SU-DHL-6 (cell line): ENCODE measurements around the gene LKAAEAR1.

Experiments
- H2AFZ ChIP-seq: fragments of 200-600 bp; sonication (generic); 2 replicates; pipeline ENCODE4 v1.6.1; 2014; ENCODE audit warnings: low read depth, mild to moderate bottlenecking, moderate library complexity, mixed read lengths, antibody characterized with exemption, low read length; ENCODE audit not compliant: severe bottlenecking
- H3F3A ChIP-seq: fragments of 200-600 bp; shearing (Covaris generic); 2 replicates; pipeline ENCODE4 v1.6.0; 2016; ENCODE audit warnings: antibody characterized with exemption, mild to moderate bottlenecking; ENCODE audit not compliant: insufficient read depth
- H3K27ac ChIP-seq: fragments of 200-600 bp; sonication (generic); 2 replicates; pipeline ENCODE4 v1.5.1; 2016; ENCODE audit warnings: low read depth, mild to moderate bottlenecking, low read length, moderate library complexity, mixed read lengths
- H3K27me3 ChIP-seq: fragments of 200-600 bp; sonication (generic), shearing (Covaris generic); 2 replicates; pipeline ENCODE4 v1.6.0; 2014; ENCODE audit warnings: mild to moderate bottlenecking, low read length
- H3K36me3 ChIP-seq: fragments of 200-600 bp; sonication (generic); 2 replicates; pipeline ENCODE4 v1.6.1; 2014; ENCODE audit warnings: mild to moderate bottlenecking, low read length, mixed read lengths
- H3K4me2 ChIP-seq: fragments of 300-600, 200-600 bp; shearing (Covaris generic), sonication (generic); 2 replicates; pipeline ENCODE4 v1.6.0; 2014; ENCODE audit warnings: low read length, low read depth, mild to moderate bottlenecking; ENCODE audit not compliant: poor library complexity, severe bottlenecking
- H3K4me3 ChIP-seq: fragments of 200-600 bp; sonication (generic); 2 replicates; pipeline ENCODE4 v1.5.1; 2014; ENCODE audit warnings: antibody characterized with exemption, low read length, mild to moderate bottlenecking, mixed read lengths; ENCODE audit not compliant: insufficient read depth, poor library complexity, severe bottlenecking
- H3K79me2 ChIP-seq: fragments of 200-600 bp; sonication (generic); 2 replicates; pipeline ENCODE4 v1.6.1; 2014; ENCODE audit warnings: mild to moderate bottlenecking, low read length, moderate library complexity; ENCODE audit not compliant: insufficient read depth
- H3K9ac ChIP-seq: fragments of 200-600 bp; sonication (generic); 2 replicates; pipeline ENCODE4 v1.7.0; 2014; ENCODE audit warnings: mild to moderate bottlenecking, low read length
- H3K9me2 ChIP-seq: fragments of 200-600 bp; sonication (generic); replicated peaks from 2 replicates; pipeline ENCODE4 v1.6.1; 2014; ENCODE audit warnings: low read length; ENCODE audit not compliant: insufficient read depth
- H3K9me3 ChIP-seq: fragments of 200-600 bp; sonication (generic); 2 replicates; pipeline ENCODE4 v1.6.1; 2014; ENCODE audit warnings: low read length, mixed read lengths; ENCODE audit not compliant: insufficient read depth
- H4K20me1 ChIP-seq: fragments of 200-600 bp; sonication (generic); 2 replicates; pipeline ENCODE4 v1.6.1; 2014; ENCODE audit warnings: low read depth, mild to moderate bottlenecking, antibody characterized with exemption, low read length, moderate library complexity, mixed read lengths
- CTCF ChIP-seq: fragments of 200-600 bp; sonication (generic); IDR thresholded peaks from one replicate; pipeline ENCODE4 v1.5.1; 2017; ENCODE audit warnings: antibody characterized with exemption, mild to moderate bottlenecking, low read length, moderate library complexity; ENCODE audit not compliant: insufficient read depth, poor library complexity, severe bottlenecking
- EZH2phosphoT487 ChIP-seq: fragments of 200-600 bp; sonication (generic), shearing (Covaris generic); conservative IDR thresholded peaks from 2 replicates; pipeline ENCODE4 v1.6.1; 2018; ENCODE audit warnings: mild to moderate bottlenecking, antibody characterized with exemption, low read length, moderate library complexity, mixed read lengths

The LKAAEAR1 gene

GRCh38 chr20:64074184-64074789 lies 9.9 kb downstream of the LKAAEAR1 start:
- H4K20me1 ChIP-seq = no peaks in the 10 kb centered on the region
- no peaks in the 10 kb centered on the region for H3K9me3 ChIP-seq
- H2AFZ ChIP-seq = no peak overlapping the region
- TF ChIP-seq EZH2phosphoT487 (no peak), CTCF (no peak)
- peaks cover 18% of the 10 kb centered on the region for H3F3A ChIP-seq
- H3K9me2 ChIP-seq = no peaks in the 10 kb centered on the region
- H3K27ac ChIP-seq = no peak overlapping the region
- H3K9ac ChIP-seq = no peak overlapping the region
- no peak overlapping the region for H3K4me2 ChIP-seq
- no peaks in the 10 kb centered on the region for H3K36me3 ChIP-seq
- no peaks in the 10 kb centered on the region for H3K79me2 ChIP-seq
- no peak overlapping the region for H3K4me3 ChIP-seq
- H3K27me3 ChIP-seq = no peaks in the 10 kb centered on the region

- Histone ChIP-seq H3K36me3 (no peaks in the 10 kb centered on the region), H3F3A (peaks cover 14% of the 10 kb centered on the region), H3K9me2 (no peaks in the 10 kb centered on the region), H3K4me2 (no peak overlapping the region), H4K20me1 (no peaks in the 10 kb centered on the region), H2AFZ (no peak overlapping the region), H3K27ac (no peak overlapping the region), H3K9ac (no peak overlapping the region), H3K9me3 (no peaks in the 10 kb centered on the region), H3K79me2 (no peaks in the 10 kb centered on the region), H3K4me3 (no peak overlapping the region), H3K27me3 (no peaks in the 10 kb centered on the region)
- TF ChIP-seq CTCF = no peak
- TF ChIP-seq EZH2phosphoT487 = no peak
Observed at GRCh38 chr20:64073476-64074183, 10.6 kb downstream of the LKAAEAR1 start.

DNA sequence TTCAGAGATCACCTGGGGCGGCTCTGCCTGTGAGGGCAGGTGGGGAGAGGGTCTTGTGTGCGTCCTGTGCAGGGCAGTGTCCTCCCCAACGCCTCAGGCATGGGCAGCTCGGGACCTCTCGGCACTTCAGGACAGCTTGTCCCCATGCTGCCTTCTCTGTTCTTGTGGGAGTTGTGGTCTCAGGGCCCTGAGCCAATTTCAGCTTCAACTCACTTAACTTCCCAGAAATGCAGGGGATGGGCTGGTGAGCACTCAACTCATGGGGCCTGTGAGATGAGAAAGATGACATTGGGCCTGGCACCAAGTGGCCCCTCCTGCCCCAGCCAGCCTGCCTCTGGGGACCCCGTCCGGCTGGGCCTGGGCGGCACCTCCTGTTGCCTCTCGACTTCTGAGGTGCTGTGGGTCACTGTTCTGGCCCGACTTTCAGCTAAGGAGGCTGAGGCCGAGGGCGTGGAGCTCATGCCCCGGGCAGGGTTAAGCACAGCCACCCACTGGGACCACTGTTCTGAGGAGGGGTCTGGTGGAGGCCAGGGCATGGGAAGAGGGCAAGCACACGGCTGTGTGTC lies 11.6 kb downstream of the LKAAEAR1 start:
- H4K20me1 ChIP-seq = no peaks in the 10 kb centered on the region
- no peak overlapping the region for H2AFZ ChIP-seq
- no peak overlapping the region for H3K9ac ChIP-seq
- no peak overlapping the region for H3K4me2 ChIP-seq
- no peaks in the 10 kb centered on the region for H3K36me3 ChIP-seq
- H3K27me3 ChIP-seq = no peaks in the 10 kb centered on the region
- TF ChIP-seq EZH2phosphoT487 (no peak), CTCF (no peak)
- peaks cover 3% of the 10 kb centered on the region for H3F3A ChIP-seq
- no peaks in the 10 kb centered on the region for H3K9me3 ChIP-seq
- no peaks in the 10 kb centered on the region for H3K9me2 ChIP-seq
- H3K4me3 ChIP-seq = no peak overlapping the region
- H3K27ac ChIP-seq = no peak overlapping the region
- no peaks in the 10 kb centered on the region for H3K79me2 ChIP-seq
